ENCODE results near the gene MS4A14.

The MS4A14 gene

DNA sequence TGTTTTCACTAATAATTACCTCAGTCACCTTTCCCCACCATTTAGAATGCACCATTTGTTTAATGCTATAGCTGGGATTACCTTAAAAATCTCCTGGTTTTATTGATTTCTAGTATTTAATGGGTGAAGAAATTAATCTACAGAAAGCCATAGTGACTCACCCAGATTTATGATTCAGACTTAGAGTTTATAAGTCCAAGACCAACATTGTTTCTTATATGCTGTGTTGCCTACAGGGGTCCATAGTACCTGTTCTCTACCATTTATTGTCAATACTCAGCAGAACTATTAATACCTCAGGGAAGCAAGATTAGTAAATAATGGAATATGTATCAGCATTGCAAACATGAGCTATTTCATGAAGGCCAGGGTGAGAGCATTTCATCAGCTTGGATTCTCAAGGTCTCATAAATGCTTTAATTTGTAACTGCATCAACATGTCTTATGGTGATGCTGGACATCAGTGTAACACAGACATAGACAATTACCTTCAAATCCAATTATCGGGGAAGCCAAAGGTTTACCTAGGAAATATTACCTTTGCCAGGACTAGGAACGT, 25.9 kb upstream of the MS4A14 start:
- Histone ChIP-seq H3K4me1 (ENCODE audit: control insufficient read depth, low read depth, low read length) (no peaks in the 10 kb centered on the region), H3K4ac (ENCODE audit: low read depth, low read length) (no peak overlapping the region), H3K79me1 (ENCODE audit: low read length) (no peaks in the 10 kb centered on the region), H2BK5ac (ENCODE audit: low read length) (no peak overlapping the region), H3K9ac (ENCODE audit: low read length) (no peak overlapping the region), H2BK120ac (ENCODE audit: low read depth, low read length) (no peak overlapping the region), H3K56ac (ENCODE audit: low read length) (no peak overlapping the region), H4K5ac (ENCODE audit: low read length) (no peak overlapping the region), H2AK5ac (ENCODE audit: low read length) (no peak overlapping the region), H3K4me3 (ENCODE audit: low read length) (no peak overlapping the region), H3K4me2 (ENCODE audit: low read length) (no peak overlapping the region), H3K36me3 (ENCODE audit: control insufficient read depth, insufficient read depth, low read length) (no peaks in the 10 kb centered on the region), H3K27me3 (ENCODE audit: insufficient read depth, low read length, poor library complexity) (no peaks in the 10 kb centered on the region), H3K27ac (ENCODE audit: low read depth, low read length) (no peak overlapping the region), H3K18ac (ENCODE audit: low read length) (no peak overlapping the region), H2BK15ac (replicated peaks; ENCODE audit: low read depth) (no peak overlapping the region), H4K8ac (ENCODE audit: low read depth, low read length) (no peak overlapping the region), H3K23ac (ENCODE audit: low read length) (no peak overlapping the region), H3K79me2 (ENCODE audit: control insufficient read depth, insufficient read depth, low read length) (no peaks in the 10 kb centered on the region)
- WGBS (ENCODE audit: extremely low coverage, insufficient coverage, low lambda C conversion rate) = no CpG with 5 or more reads among the region's 2 CpGs
- no peak for DNase-seq

- H3K4me2 ChIP-seq (ENCODE audit: low read length) = no peak overlapping the region
- H3K79me1 ChIP-seq (ENCODE audit: low read length) = no peaks in the 10 kb centered on the region
- H2BK120ac ChIP-seq (ENCODE audit: low read depth, low read length) = no peak overlapping the region
- H3K4me1 ChIP-seq (ENCODE audit: control insufficient read depth, low read depth, low read length) = no peaks in the 10 kb centered on the region
- no peak overlapping the region for H3K9ac ChIP-seq (ENCODE audit: low read length)
- H3K27ac ChIP-seq (ENCODE audit: low read depth, low read length) = no peak overlapping the region
- no peak overlapping the region for H3K18ac ChIP-seq (ENCODE audit: low read length)
- H4K8ac ChIP-seq (ENCODE audit: low read depth, low read length) = no peak overlapping the region
- H2BK5ac ChIP-seq (ENCODE audit: low read length) = no peak overlapping the region
- H3K4ac ChIP-seq (ENCODE audit: low read depth, low read length) = no peak overlapping the region
- no peak overlapping the region for H2AK5ac ChIP-seq (ENCODE audit: low read length)
- H2BK15ac ChIP-seq (replicated peaks; ENCODE audit: low read depth) = no peak overlapping the region
- no peaks in the 10 kb centered on the region for H3K27me3 ChIP-seq (ENCODE audit: insufficient read depth, low read length, poor library complexity)
- H3K36me3 ChIP-seq (ENCODE audit: control insufficient read depth, insufficient read depth, low read length) = no peaks in the 10 kb centered on the region
- H3K4me3 ChIP-seq (ENCODE audit: low read length) = no peak overlapping the region
- DNase-seq = no peak
- no peaks in the 10 kb centered on the region for H3K79me2 ChIP-seq (ENCODE audit: control insufficient read depth, insufficient read depth, low read length)
- H4K5ac ChIP-seq (ENCODE audit: low read length) = no peak overlapping the region
- WGBS (ENCODE audit: extremely low coverage, insufficient coverage, low lambda C conversion rate) = no CpG with 5 or more reads among the region's 5 CpGs
- H3K23ac ChIP-seq (ENCODE audit: low read length) = no peak overlapping the region
- no peak overlapping the region for H3K56ac ChIP-seq (ENCODE audit: low read length)
Observed at GRCh38 chr11:60370811-60371298, 25.4 kb upstream of the MS4A14 start.

DNA sequence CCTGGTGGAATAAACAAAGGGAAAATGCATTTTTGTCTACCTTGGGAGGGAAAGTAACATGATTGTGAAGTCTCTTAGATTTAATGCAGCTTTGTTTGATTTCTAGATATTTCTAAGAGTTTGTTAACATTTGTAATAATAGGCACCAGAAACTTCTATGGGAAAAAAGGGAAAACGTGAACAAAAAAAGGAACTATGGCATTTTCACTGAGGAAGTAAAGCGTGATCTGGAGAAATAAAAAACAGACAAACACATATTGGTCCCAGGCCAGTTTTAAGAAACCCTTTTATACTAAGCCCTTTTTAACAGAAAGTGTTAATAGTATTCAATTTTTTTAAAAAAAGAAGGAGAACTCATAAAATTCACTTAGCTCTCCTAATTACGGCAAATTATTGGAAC, 24.9 kb upstream of the MS4A14 start:
- H3K27ac ChIP-seq (ENCODE audit: low read depth, low read length) = no peak overlapping the region
- no peak for DNase-seq

DNA sequence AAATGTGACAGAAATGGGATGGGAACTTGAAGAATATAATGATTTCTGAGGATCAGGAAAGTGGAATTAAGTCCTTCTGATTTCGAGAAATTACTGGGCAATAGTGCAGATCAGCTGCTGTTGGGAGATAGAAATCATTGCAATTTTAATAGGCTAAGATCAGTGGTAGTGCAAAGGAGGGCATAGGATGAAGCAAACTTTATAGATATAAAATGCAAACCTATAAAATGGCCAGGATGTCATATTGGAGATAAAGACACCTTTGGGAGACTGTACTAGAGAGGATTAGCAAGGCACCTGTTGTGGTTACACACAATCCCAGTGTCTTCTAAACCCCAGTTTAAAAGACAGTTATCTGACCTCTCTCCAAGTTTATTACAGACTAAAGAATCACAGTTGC, 24.4 kb upstream of the MS4A14 start:
- no peak overlapping the region for H2BK5ac ChIP-seq (ENCODE audit: low read length)
- no CpG with 5 or more reads among the region's 1 CpG for WGBS (ENCODE audit: extremely low coverage, insufficient coverage, low lambda C conversion rate)

More for the DNA sequence above, 24.9 kb upstream of the MS4A14 start:
- H2BK15ac ChIP-seq (replicated peaks; ENCODE audit: low read depth) = no peak overlapping the region
- H3K27me3 ChIP-seq (ENCODE audit: insufficient read depth, low read length, poor library complexity) = no peaks in the 10 kb centered on the region
- no peak overlapping the region for H2BK120ac ChIP-seq (ENCODE audit: low read depth, low read length)
- H3K36me3 ChIP-seq (ENCODE audit: control insufficient read depth, insufficient read depth, low read length) = no peaks in the 10 kb centered on the region
- no peak overlapping the region for H3K4ac ChIP-seq (ENCODE audit: low read depth, low read length)
- H3K18ac ChIP-seq (ENCODE audit: low read length) = no peak overlapping the region
- no peaks in the 10 kb centered on the region for H3K79me2 ChIP-seq (ENCODE audit: control insufficient read depth, insufficient read depth, low read length)
- no peak overlapping the region for H4K5ac ChIP-seq (ENCODE audit: low read length)
- H3K4me2 ChIP-seq (ENCODE audit: low read length) = no peak overlapping the region
- no peaks in the 10 kb centered on the region for H3K4me1 ChIP-seq (ENCODE audit: control insufficient read depth, low read depth, low read length)
- no peak overlapping the region for H3K56ac ChIP-seq (ENCODE audit: low read length)
- H3K4me3 ChIP-seq (ENCODE audit: low read length) = no peak overlapping the region
- H2BK5ac ChIP-seq (ENCODE audit: low read length) = no peak overlapping the region
- H3K79me1 ChIP-seq (ENCODE audit: low read length) = no peaks in the 10 kb centered on the region
- WGBS (ENCODE audit: extremely low coverage, insufficient coverage, low lambda C conversion rate) = no CpG with 5 or more reads among the region's 3 CpGs
- no peak overlapping the region for H2AK5ac ChIP-seq (ENCODE audit: low read length)
- no peak overlapping the region for H3K9ac ChIP-seq (ENCODE audit: low read length)
- no peak overlapping the region for H3K23ac ChIP-seq (ENCODE audit: low read length)
- H4K8ac ChIP-seq (ENCODE audit: low read depth, low read length) = no peak overlapping the region

GRCh38 chr11:60372767-60373166, 23.5 kb upstream of the MS4A14 start:
- no peak overlapping the region for H3K9ac ChIP-seq (ENCODE audit: low read length)
- no peak overlapping the region for H3K18ac ChIP-seq (ENCODE audit: low read length)
- H4K8ac ChIP-seq (ENCODE audit: low read depth, low read length) = no peak overlapping the region
- H2AK5ac ChIP-seq (ENCODE audit: low read length) = no peak overlapping the region
- H3K4me1 ChIP-seq (ENCODE audit: control insufficient read depth, low read depth, low read length) = no peaks in the 10 kb centered on the region
- no peaks in the 10 kb centered on the region for H3K36me3 ChIP-seq (ENCODE audit: control insufficient read depth, insufficient read depth, low read length)
- no CpG with 5 or more reads among the region's 3 CpGs for WGBS (ENCODE audit: extremely low coverage, insufficient coverage, low lambda C conversion rate)
- no peak for DNase-seq
- H3K79me1 ChIP-seq (ENCODE audit: low read length) = no peaks in the 10 kb centered on the region
- H3K27ac ChIP-seq (ENCODE audit: low read depth, low read length) = no peak overlapping the region
- H3K4me2 ChIP-seq (ENCODE audit: low read length) = no peak overlapping the region
- H2BK15ac ChIP-seq (replicated peaks; ENCODE audit: low read depth) = no peak overlapping the region
- H3K79me2 ChIP-seq (ENCODE audit: control insufficient read depth, insufficient read depth, low read length) = no peaks in the 10 kb centered on the region
- H3K23ac ChIP-seq (ENCODE audit: low read length) = no peak overlapping the region
- H2BK5ac ChIP-seq (ENCODE audit: low read length) = no peak overlapping the region
- no peaks in the 10 kb centered on the region for H3K27me3 ChIP-seq (ENCODE audit: insufficient read depth, low read length, poor library complexity)
- H3K4ac ChIP-seq (ENCODE audit: low read depth, low read length) = no peak overlapping the region
- H2BK120ac ChIP-seq (ENCODE audit: low read depth, low read length) = no peak overlapping the region
- no peak overlapping the region for H4K5ac ChIP-seq (ENCODE audit: low read length)
- no peak overlapping the region for H3K4me3 ChIP-seq (ENCODE audit: low read length)
- H3K56ac ChIP-seq (ENCODE audit: low read length) = no peak overlapping the region

More for the DNA sequence above, 24.4 kb upstream of the MS4A14 start:
- Histone ChIP-seq H3K4me3 (ENCODE audit: low read length) (no peak overlapping the region), H3K18ac (ENCODE audit: low read length) (no peak overlapping the region), H2BK15ac (replicated peaks; ENCODE audit: low read depth) (no peak overlapping the region), H4K8ac (ENCODE audit: low read depth, low read length) (no peak overlapping the region), H2AK5ac (ENCODE audit: low read length) (no peak overlapping the region), H3K9ac (ENCODE audit: low read length) (no peak overlapping the region), H3K79me2 (ENCODE audit: control insufficient read depth, insufficient read depth, low read length) (no peaks in the 10 kb centered on the region), H3K79me1 (ENCODE audit: low read length) (no peaks in the 10 kb centered on the region), H3K27me3 (ENCODE audit: insufficient read depth, low read length, poor library complexity) (no peaks in the 10 kb centered on the region), H3K36me3 (ENCODE audit: control insufficient read depth, insufficient read depth, low read length) (no peaks in the 10 kb centered on the region), H3K56ac (ENCODE audit: low read length) (no peak overlapping the region), H2BK120ac (ENCODE audit: low read depth, low read length) (no peak overlapping the region), H4K5ac (ENCODE audit: low read length) (no peak overlapping the region), H3K27ac (ENCODE audit: low read depth, low read length) (no peak overlapping the region), H3K4me1 (ENCODE audit: control insufficient read depth, low read depth, low read length) (no peaks in the 10 kb centered on the region), H3K23ac (ENCODE audit: low read length) (no peak overlapping the region), H3K4me2 (ENCODE audit: low read length) (no peak overlapping the region), H3K4ac (ENCODE audit: low read depth, low read length) (no peak overlapping the region)
- no peak for DNase-seq

- no peak overlapping the region for H3K56ac ChIP-seq (ENCODE audit: low read length)
- H4K5ac ChIP-seq (ENCODE audit: low read length) = no peak overlapping the region
- no peak overlapping the region for H3K27ac ChIP-seq (ENCODE audit: low read depth, low read length)
- H2BK15ac ChIP-seq (replicated peaks; ENCODE audit: low read depth) = no peak overlapping the region
- H3K79me1 ChIP-seq (ENCODE audit: low read length) = no peaks in the 10 kb centered on the region
- H3K79me2 ChIP-seq (ENCODE audit: control insufficient read depth, insufficient read depth, low read length) = no peaks in the 10 kb centered on the region
- no peak overlapping the region for H2BK5ac ChIP-seq (ENCODE audit: low read length)
- DNase-seq = no peak
- H3K4me3 ChIP-seq (ENCODE audit: low read length) = no peak overlapping the region
- H2BK120ac ChIP-seq (ENCODE audit: low read depth, low read length) = no peak overlapping the region
- no peak overlapping the region for H3K18ac ChIP-seq (ENCODE audit: low read length)
- no peaks in the 10 kb centered on the region for H3K27me3 ChIP-seq (ENCODE audit: insufficient read depth, low read length, poor library complexity)
- H3K9ac ChIP-seq (ENCODE audit: low read length) = no peak overlapping the region
- WGBS (ENCODE audit: extremely low coverage, insufficient coverage, low lambda C conversion rate) = no CpG with 5 or more reads among the region's 3 CpGs
- H2AK5ac ChIP-seq (ENCODE audit: low read length) = no peak overlapping the region
- H3K23ac ChIP-seq (ENCODE audit: low read length) = no peak overlapping the region
- no peak overlapping the region for H3K4ac ChIP-seq (ENCODE audit: low read depth, low read length)
- H4K8ac ChIP-seq (ENCODE audit: low read depth, low read length) = no peak overlapping the region
- no peaks in the 10 kb centered on the region for H3K36me3 ChIP-seq (ENCODE audit: control insufficient read depth, insufficient read depth, low read length)
- H3K4me2 ChIP-seq (ENCODE audit: low read length) = no peak overlapping the region
- no peaks in the 10 kb centered on the region for H3K4me1 ChIP-seq (ENCODE audit: control insufficient read depth, low read depth, low read length)
Observed at GRCh38 chr11:60375316-60375715, 20.9 kb upstream of the MS4A14 start.

Data from mesendoderm (in vitro differentiated cells).